ENCODE measurements around the gene SCAPER.

The SCAPER gene

DNA sequence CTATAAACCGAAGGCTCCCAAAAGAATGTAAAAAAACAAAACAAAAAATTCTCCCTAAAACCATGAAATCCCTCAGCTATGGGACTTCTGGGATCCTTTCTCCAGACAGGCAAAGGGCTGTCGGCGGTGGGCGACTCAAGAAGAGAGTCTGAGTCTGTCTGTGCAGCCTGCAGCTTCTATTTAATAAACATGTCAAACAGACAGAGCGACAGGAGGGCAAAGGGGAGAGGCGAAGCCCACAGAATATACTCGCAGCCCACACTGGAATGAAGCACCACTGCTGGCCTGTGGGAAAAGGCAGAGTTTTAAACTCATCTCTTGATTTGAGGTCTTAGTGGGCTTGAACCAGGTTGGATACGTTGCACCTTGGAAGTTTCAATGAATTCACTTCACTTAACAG, 528.3 kb downstream of the SCAPER start:
- Histone ChIP-seq H3K4me1 (ENCODE audit: insufficient read depth, low read length) (no peaks in the 10 kb centered on the region), H3K4me3 (ENCODE audit: low read depth in 1 of 2, low read length in 2 of 2) (no peak overlapping the region), H3K27ac (ENCODE audit: low read depth, low read length) (no peak overlapping the region), H3K36me3 (ENCODE audit: insufficient read depth, low read length) (peaks cover 8% of the 10 kb centered on the region), H3K9me3 (ENCODE audit: low read length) (no peaks in the 10 kb centered on the region), H3K27me3 (ENCODE audit: control insufficient read depth in 1 of 2, insufficient read depth in 2 of 2, low read length in 2 of 2) (no peaks in the 10 kb centered on the region), H3K9ac (ENCODE audit: low read length) (no peak overlapping the region)

DNA sequence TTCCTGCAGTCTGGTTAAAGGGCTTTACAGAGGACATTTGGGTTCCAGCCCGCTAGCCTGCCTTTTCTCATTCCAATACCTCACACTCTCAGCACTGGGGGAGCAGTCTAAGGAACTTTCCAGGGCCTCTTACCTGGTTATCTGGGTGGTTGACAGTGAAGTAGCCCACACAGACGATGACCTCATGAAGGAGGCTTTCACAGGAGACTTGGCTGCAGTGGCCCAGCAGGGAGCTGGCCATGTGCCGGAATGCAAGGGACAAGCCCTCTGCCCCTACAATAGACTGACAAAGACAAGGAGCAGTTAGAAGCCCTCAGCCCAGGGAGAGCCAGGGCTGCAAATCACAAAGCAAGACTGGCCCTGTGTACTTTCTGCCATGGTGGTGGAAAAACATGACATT, 529.1 kb downstream of the SCAPER start:
- H3K27me3 ChIP-seq (ENCODE audit: control insufficient read depth in 1 of 2, insufficient read depth in 2 of 2, low read length in 2 of 2) = no peaks in the 10 kb centered on the region
- no peak overlapping the region for H3K9ac ChIP-seq (ENCODE audit: low read length)
- no peak overlapping the region for H3K4me3 ChIP-seq (ENCODE audit: low read depth in 1 of 2, low read length in 2 of 2)
- no peaks in the 10 kb centered on the region for H3K9me3 ChIP-seq (ENCODE audit: low read length)
- H3K27ac ChIP-seq (ENCODE audit: low read depth, low read length) = no peak overlapping the region
- peaks cover 8% of the 10 kb centered on the region for H3K36me3 ChIP-seq (ENCODE audit: insufficient read depth, low read length)
- H3K4me1 ChIP-seq (ENCODE audit: insufficient read depth, low read length) = no peaks in the 10 kb centered on the region

- no peak overlapping the region for H3K27ac ChIP-seq (ENCODE audit: low read depth, low read length)
- H3K4me3 ChIP-seq (ENCODE audit: low read depth in 1 of 2, low read length in 2 of 2) = no peak overlapping the region
- no peak overlapping the region for H3K9ac ChIP-seq (ENCODE audit: low read length)
- no peaks in the 10 kb centered on the region for H3K9me3 ChIP-seq (ENCODE audit: low read length)
- H3K4me1 ChIP-seq (ENCODE audit: insufficient read depth, low read length) = no peaks in the 10 kb centered on the region
- no peaks in the 10 kb centered on the region for H3K27me3 ChIP-seq (ENCODE audit: control insufficient read depth in 1 of 2, insufficient read depth in 2 of 2, low read length in 2 of 2)
- peaks cover 8% of the 10 kb centered on the region for H3K36me3 ChIP-seq (ENCODE audit: insufficient read depth, low read length)
Observed at GRCh38 chr15:76368122-76368621, 537.0 kb downstream of the SCAPER start.

DNA sequence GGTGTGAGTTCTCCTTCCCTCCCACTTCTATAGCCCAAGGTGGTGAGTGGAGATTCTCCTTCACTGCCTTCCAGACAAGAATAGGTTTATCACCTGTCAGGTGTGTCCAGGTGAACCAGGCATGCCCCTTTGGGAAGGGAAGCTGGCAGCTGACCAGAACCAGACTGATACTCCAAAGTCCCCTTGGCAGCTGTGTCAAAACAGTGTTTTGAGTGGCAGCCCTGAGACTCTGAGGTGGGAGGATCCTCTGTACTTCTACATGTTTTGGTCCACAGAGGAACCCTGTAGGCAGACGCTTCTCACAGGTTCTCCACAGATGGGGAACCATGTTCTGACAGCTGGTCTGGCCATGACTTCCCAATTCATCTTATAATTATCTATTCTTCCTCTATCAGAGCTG, 538.4 kb downstream of the SCAPER start:
- no peaks in the 10 kb centered on the region for H3K4me1 ChIP-seq (ENCODE audit: insufficient read depth, low read length)
- H3K27ac ChIP-seq (ENCODE audit: low read depth, low read length) = no peak overlapping the region
- H3K36me3 ChIP-seq (ENCODE audit: insufficient read depth, low read length) = no peaks in the 10 kb centered on the region
- no peaks in the 10 kb centered on the region for H3K27me3 ChIP-seq (ENCODE audit: control insufficient read depth in 1 of 2, insufficient read depth in 2 of 2, low read length in 2 of 2)
- no peaks in the 10 kb centered on the region for H3K9me3 ChIP-seq (ENCODE audit: low read length)
- H3K4me3 ChIP-seq (ENCODE audit: low read depth in 1 of 2, low read length in 2 of 2) = no peak overlapping the region
- H3K9ac ChIP-seq (ENCODE audit: low read length) = no peak overlapping the region

- Histone ChIP-seq H3K9ac (ENCODE audit: low read length) (no peak overlapping the region), H3K36me3 (ENCODE audit: insufficient read depth, low read length) (no peaks in the 10 kb centered on the region), H3K27ac (ENCODE audit: low read depth, low read length) (no peak overlapping the region), H3K9me3 (ENCODE audit: low read length) (no peaks in the 10 kb centered on the region), H3K4me1 (ENCODE audit: insufficient read depth, low read length) (no peaks in the 10 kb centered on the region), H3K27me3 (ENCODE audit: control insufficient read depth in 1 of 2, insufficient read depth in 2 of 2, low read length in 2 of 2) (no peaks in the 10 kb centered on the region), H3K4me3 (ENCODE audit: low read depth in 1 of 2, low read length in 2 of 2) (no peak overlapping the region)
Observed at GRCh38 chr15:76363251-76363650, 541.9 kb downstream of the SCAPER start.

- Histone ChIP-seq H3K27ac (ENCODE audit: low read depth, low read length) (no peak overlapping the region), H3K9me3 (ENCODE audit: low read length) (no peaks in the 10 kb centered on the region), H3K4me3 (ENCODE audit: low read depth in 1 of 2, low read length in 2 of 2) (no peak overlapping the region), H3K4me1 (ENCODE audit: insufficient read depth, low read length) (no peaks in the 10 kb centered on the region), H3K36me3 (ENCODE audit: insufficient read depth, low read length) (no peaks in the 10 kb centered on the region), H3K27me3 (ENCODE audit: control insufficient read depth in 1 of 2, insufficient read depth in 2 of 2, low read length in 2 of 2) (no peaks in the 10 kb centered on the region), H3K9ac (ENCODE audit: low read length) (no peak overlapping the region)
Observed at GRCh38 chr15:76360416-76360815, 544.7 kb downstream of the SCAPER start.

- Histone ChIP-seq H3K9ac (ENCODE audit: low read length) (no peak overlapping the region), H3K4me1 (ENCODE audit: insufficient read depth, low read length) (no peaks in the 10 kb centered on the region), H3K4me3 (ENCODE audit: low read depth in 1 of 2, low read length in 2 of 2) (no peak overlapping the region), H3K9me3 (ENCODE audit: low read length) (no peaks in the 10 kb centered on the region), H3K36me3 (ENCODE audit: insufficient read depth, low read length) (no peaks in the 10 kb centered on the region), H3K27ac (ENCODE audit: low read depth, low read length) (no peak overlapping the region), H3K27me3 (ENCODE audit: control insufficient read depth in 1 of 2, insufficient read depth in 2 of 2, low read length in 2 of 2) (no peaks in the 10 kb centered on the region)
Observed at GRCh38 chr15:76359152-76359551, 546.0 kb downstream of the SCAPER start.

GRCh38 chr15:76358453-76358852, 546.7 kb downstream of the SCAPER start:
- Histone ChIP-seq H3K27me3 (ENCODE audit: control insufficient read depth in 1 of 2, insufficient read depth in 2 of 2, low read length in 2 of 2) (no peaks in the 10 kb centered on the region), H3K9me3 (ENCODE audit: low read length) (no peaks in the 10 kb centered on the region), H3K4me1 (ENCODE audit: insufficient read depth, low read length) (no peaks in the 10 kb centered on the region), H3K36me3 (ENCODE audit: insufficient read depth, low read length) (no peaks in the 10 kb centered on the region), H3K4me3 (ENCODE audit: low read depth in 1 of 2, low read length in 2 of 2) (no peak overlapping the region), H3K27ac (ENCODE audit: low read depth, low read length) (no peak overlapping the region), H3K9ac (ENCODE audit: low read length) (no peak overlapping the region)

- Histone ChIP-seq H3K9me3 (ENCODE audit: low read length) (no peaks in the 10 kb centered on the region), H3K4me3 (ENCODE audit: low read depth in 1 of 2, low read length in 2 of 2) (no peak overlapping the region), H3K9ac (ENCODE audit: low read length) (no peak overlapping the region), H3K27ac (ENCODE audit: low read depth, low read length) (no peak overlapping the region), H3K27me3 (ENCODE audit: control insufficient read depth in 1 of 2, insufficient read depth in 2 of 2, low read length in 2 of 2) (no peaks in the 10 kb centered on the region), H3K36me3 (ENCODE audit: insufficient read depth, low read length) (no peaks in the 10 kb centered on the region), H3K4me1 (ENCODE audit: insufficient read depth, low read length) (no peaks in the 10 kb centered on the region)
Observed at GRCh38 chr15:76354823-76355440, 550.2 kb downstream of the SCAPER start.

DNA sequence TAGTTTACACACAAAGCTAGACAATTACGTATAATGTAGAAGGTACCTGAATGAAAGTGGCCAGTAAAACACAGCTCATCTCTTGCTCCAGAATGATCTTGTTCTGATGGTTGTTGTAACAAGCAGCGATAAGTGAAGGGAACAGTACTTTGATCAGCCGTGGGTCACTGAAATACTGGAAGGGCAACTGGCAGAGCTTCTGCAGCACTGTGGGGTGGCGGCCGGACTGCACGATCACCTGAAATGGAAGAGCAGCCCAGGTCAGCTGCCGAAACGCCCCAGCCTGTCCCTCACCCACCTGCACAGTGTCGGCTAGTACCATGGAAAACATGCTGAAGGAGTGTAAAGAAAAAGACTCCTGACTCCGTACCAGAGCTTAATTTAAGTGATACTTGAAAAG, 551.2 kb downstream of the SCAPER start:
- Histone ChIP-seq H3K27ac (ENCODE audit: low read depth, low read length) (no peak overlapping the region), H3K9ac (ENCODE audit: low read length) (no peak overlapping the region), H3K9me3 (ENCODE audit: low read length) (no peaks in the 10 kb centered on the region), H3K4me3 (ENCODE audit: low read depth in 1 of 2, low read length in 2 of 2) (no peak overlapping the region), H3K27me3 (ENCODE audit: control insufficient read depth in 1 of 2, insufficient read depth in 2 of 2, low read length in 2 of 2) (no peaks in the 10 kb centered on the region), H3K4me1 (ENCODE audit: insufficient read depth, low read length) (no peaks in the 10 kb centered on the region), H3K36me3 (ENCODE audit: insufficient read depth, low read length) (no peaks in the 10 kb centered on the region)

GRCh38 chr15:76353023-76353577, 552.0 kb downstream of the SCAPER start:
- H3K4me1 ChIP-seq (ENCODE audit: insufficient read depth, low read length) = no peaks in the 10 kb centered on the region
- no peaks in the 10 kb centered on the region for H3K9me3 ChIP-seq (ENCODE audit: low read length)
- H3K9ac ChIP-seq (ENCODE audit: low read length) = no peak overlapping the region
- H3K27me3 ChIP-seq (ENCODE audit: control insufficient read depth in 1 of 2, insufficient read depth in 2 of 2, low read length in 2 of 2) = no peaks in the 10 kb centered on the region
- no peak overlapping the region for H3K27ac ChIP-seq (ENCODE audit: low read depth, low read length)
- no peak overlapping the region for H3K4me3 ChIP-seq (ENCODE audit: low read depth in 1 of 2, low read length in 2 of 2)
- no peaks in the 10 kb centered on the region for H3K36me3 ChIP-seq (ENCODE audit: insufficient read depth, low read length)

All from muscle layer of colon (tissue), 2 donors.